CD14-positive monocyte (primary cell): ENCODE data around the gene VGLL2. TPM values are rescaled to one million over a fixed set of nuclear protein-coding genes. Genes with fewer than 3 reads are reported as not detected.

ENCODE experiments used
- DNase-seq, 3 donors: peaks; one replicate each; pipeline ENCODE4 v3.0.0-alpha.2; 2011 to 2022
- H2AFZ ChIP-seq: 2 replicates; pipeline ENCODE4 v1.6.0; 2012; ENCODE audit warnings: mild to moderate bottlenecking, low read depth, low read length, inconsistent platforms; ENCODE audit not compliant: insufficient read depth, poor library complexity, severe bottlenecking
- H3K27ac ChIP-seq, 2 donors: 1 replicate in 1 of 2; 2 replicates in 1 of 2; pipeline ENCODE4 v1.5.1; 2012 to 2013; ENCODE audit warnings: low read length in 2 of 2, control low read depth in 1 of 2, inconsistent platforms in 1 of 2, low read depth in 1 of 2, mild to moderate bottlenecking in 1 of 2
- H3K27me3 ChIP-seq, 2 donors: one replicate each; pipeline versions ENCODE4 v1.6.0 to v1.6.1; 2011 to 2013; ENCODE audit warnings: low read length in 2 of 2; ENCODE audit not compliant: control insufficient read depth in 2 of 2, insufficient read depth in 2 of 2
- H3K36me3 ChIP-seq, 2 donors: replicated peaks in 1 of 2; 1 replicate in 1 of 2; 2 replicates in 1 of 2; pipeline versions ENCODE4 v1.5.1 to v1.6.1; 2012 to 2013; ENCODE audit warnings: low read length in 2 of 2, control low read depth in 1 of 2, inconsistent platforms in 1 of 2, mild to moderate bottlenecking in 1 of 2; ENCODE audit not compliant: insufficient read depth in 2 of 2, control insufficient read depth in 1 of 2
- H3K4me1 ChIP-seq, 2 donors: 1 replicate in 1 of 2; 2 replicates in 1 of 2; pipeline versions ENCODE4 v1.5.1 to v1.6.1; 2012 to 2013; ENCODE audit warnings: low read length in 2 of 2, control low read depth in 1 of 2, inconsistent platforms in 1 of 2, mild to moderate bottlenecking in 1 of 2, moderate library complexity in 1 of 2; ENCODE audit not compliant: insufficient read depth in 2 of 2, control insufficient read depth in 1 of 2
- H3K4me2 ChIP-seq: replicated peaks from 2 replicates; pipeline ENCODE3; 2012; ENCODE audit warnings: low read length, moderate library complexity, mild to moderate bottlenecking; ENCODE audit not compliant: poor library complexity, severe bottlenecking; ENCODE audit errors: extremely low read depth
- H3K4me3 ChIP-seq, 3 experiments: fragments of 200-600 bp in 1 of 3; sonication (generic) in 1 of 3; replicated peaks in 1 of 3; 1 replicate in 2 of 3; 2 replicates in 1 of 3; pipeline ENCODE4 v1.5.1; 2011 to 2013; ENCODE audit warnings: low read length in 3 of 3, mild to moderate bottlenecking in 3 of 3, control low read depth in 2 of 3, low read depth in 2 of 3, inconsistent platforms in 1 of 3, moderate library complexity in 1 of 3
- H3K79me2 ChIP-seq: 2 replicates; pipeline ENCODE4 v1.6.0; 2012; ENCODE audit warnings: mild to moderate bottlenecking, control low read depth, inconsistent platforms, low read length, moderate library complexity; ENCODE audit not compliant: insufficient read depth
- H3K9ac ChIP-seq: 2 replicates; pipeline ENCODE4 v1.6.0; 2017; ENCODE audit warnings: low read length, mild to moderate bottlenecking; ENCODE audit not compliant: insufficient read depth, poor library complexity, severe bottlenecking
- H3K9me3 ChIP-seq, 2 donors: replicated peaks in 1 of 2; 1 replicate in 1 of 2; 2 replicates in 1 of 2; pipeline versions ENCODE4 v1.5.1 to v1.6.1; 2012 to 2013; ENCODE audit warnings: low read length in 2 of 2, control low read depth in 1 of 2; ENCODE audit not compliant: control insufficient read depth in 1 of 2, insufficient read depth in 1 of 2
- H4K20me1 ChIP-seq: 2 replicates; pipeline ENCODE4 v1.6.0; 2012; ENCODE audit warnings: mild to moderate bottlenecking, low read length, control low read depth, moderate library complexity; ENCODE audit not compliant: insufficient read depth
- H3K27ac Mint-ChIP-seq, 7 donors: one replicate each; pipeline ENCODE4 v1.8.0; 2020; ENCODE audit warnings: mild to moderate bottlenecking in 7 of 7, mixed read lengths in 7 of 7, moderate library complexity in 6 of 7, inconsistent platforms in 2 of 7
- H3K27me3 Mint-ChIP-seq, 3 donors: one replicate each; pipeline ENCODE4 v1.8.0; 2021 to 2022; ENCODE audit warnings: low read depth in 3 of 3, mild to moderate bottlenecking in 3 of 3, mixed read lengths in 3 of 3, moderate library complexity in 3 of 3, inconsistent platforms in 1 of 3
- H3K36me3 Mint-ChIP-seq, 2 donors: one replicate each; pipeline ENCODE4 v1.8.0; 2020; ENCODE audit warnings: mixed read lengths in 2 of 2, inconsistent platforms in 1 of 2, mild to moderate bottlenecking in 1 of 2
- H3K4me1 Mint-ChIP-seq: one replicate; pipeline ENCODE4 v1.8.0; 2020; ENCODE audit warnings: mild to moderate bottlenecking, mixed read lengths
- H3K4me3 Mint-ChIP-seq, 2 donors: one replicate each; pipeline ENCODE4 v1.8.0; 2020; ENCODE audit warnings: mild to moderate bottlenecking in 2 of 2, mixed read lengths in 2 of 2, moderate library complexity in 1 of 2
- H3K9me3 Mint-ChIP-seq, 7 donors: one replicate each; pipeline ENCODE4 v1.8.0; 2020 to 2022; ENCODE audit warnings: mixed read lengths in 7 of 7, mild to moderate bottlenecking in 6 of 7, moderate library complexity in 6 of 7, inconsistent platforms in 2 of 7
- WGBS: methylation state at CpG from one replicate; pipeline ENCODE4 v1.1.5; 2013; ENCODE audit warnings: missing lambda C conversion rate; ENCODE audit not compliant: insufficient coverage; 5-methylcytosine and 5-hydroxymethylcytosine counted together
- intact Hi-C, 2 donors: fragments of 100-400 bp; cut with micrococcal nuclease; formaldehyde crosslinking; loops; one replicate each; pipeline versions ENCODE4 v1.15.0 to v1.15.1; 2023
- polyA plus RNA-seq, 3 donors: library from polyadenylated mRNA; depleted of rRNA in 1 of 3; unstranded in 2 of 3; stranded (reverse) in 1 of 3; fragments of 300-500 nt in 2 of 3; fragments of >200 nt in 1 of 3; fragmentation: Illumina TruSeq in 2 of 3; gene quantifications; 1 replicate in 2 of 3; 2 replicates in 1 of 3; pipeline ENCODE4 v1.2.3, GENCODE V29; 2012 to 2021
- TF ChIP-seq, protein P1 (sequence below): fragments of 200-600 bp; IDR thresholded peaks from one replicate; pipeline ENCODE4 v1.8.0; 2022; ENCODE audit warnings: antibody characterized with exemption, mild to moderate bottlenecking

VGLL2 gene
- polyA plus RNA-seq, 3 donors: not detected

DNA sequence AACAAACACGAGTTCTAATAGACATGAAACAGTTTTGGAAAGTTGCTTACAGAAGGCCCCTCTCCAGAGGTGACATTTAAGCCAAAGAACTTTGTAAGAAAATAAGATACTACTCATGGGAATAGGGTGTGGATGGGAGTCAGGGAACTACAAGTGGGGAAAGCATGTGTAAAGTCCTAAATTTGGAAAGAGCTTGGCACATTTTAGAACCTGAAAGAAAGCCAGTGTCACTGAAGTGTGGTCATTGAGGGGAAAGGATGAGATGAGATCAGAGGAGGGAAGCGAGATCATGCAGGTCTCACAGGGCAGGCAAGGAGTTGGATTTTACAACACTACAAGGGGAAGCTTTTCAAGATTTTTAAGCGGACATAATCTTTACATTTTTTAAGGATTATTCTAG lies 38.0 kb downstream of the VGLL2 start:
- H3K79me2 ChIP-seq: no peaks in the 10 kb centered on the region
- H2AFZ ChIP-seq: no peak overlapping the region
- no peaks in the 10 kb centered on the region for H3K36me3 Mint-ChIP-seq
- DNase-seq: no peak
- H3K4me3 Mint-ChIP-seq: no peak overlapping the region
- H3K9me3 Mint-ChIP-seq: peaks cover 0 to 5% (median 0%) of the 10 kb centered on the region in 7 donors
- 83% methylated on average over 1 of the region's 3 CpGs for WGBS
- H3K4me1 ChIP-seq: no peaks in the 10 kb centered on the region
- no peaks in the 10 kb centered on the region for H3K9me3 ChIP-seq
- H3K36me3 ChIP-seq: no peaks in the 10 kb centered on the region
- no peak overlapping the region for H3K4me2 ChIP-seq
- H3K27me3 ChIP-seq: no peaks in the 10 kb centered on the region
- H3K9ac ChIP-seq: no peak overlapping the region
- no peak overlapping the region for H3K27ac ChIP-seq
- H3K4me3 ChIP-seq: no peak overlapping the region
- TF ChIP-seq, protein P1, sequence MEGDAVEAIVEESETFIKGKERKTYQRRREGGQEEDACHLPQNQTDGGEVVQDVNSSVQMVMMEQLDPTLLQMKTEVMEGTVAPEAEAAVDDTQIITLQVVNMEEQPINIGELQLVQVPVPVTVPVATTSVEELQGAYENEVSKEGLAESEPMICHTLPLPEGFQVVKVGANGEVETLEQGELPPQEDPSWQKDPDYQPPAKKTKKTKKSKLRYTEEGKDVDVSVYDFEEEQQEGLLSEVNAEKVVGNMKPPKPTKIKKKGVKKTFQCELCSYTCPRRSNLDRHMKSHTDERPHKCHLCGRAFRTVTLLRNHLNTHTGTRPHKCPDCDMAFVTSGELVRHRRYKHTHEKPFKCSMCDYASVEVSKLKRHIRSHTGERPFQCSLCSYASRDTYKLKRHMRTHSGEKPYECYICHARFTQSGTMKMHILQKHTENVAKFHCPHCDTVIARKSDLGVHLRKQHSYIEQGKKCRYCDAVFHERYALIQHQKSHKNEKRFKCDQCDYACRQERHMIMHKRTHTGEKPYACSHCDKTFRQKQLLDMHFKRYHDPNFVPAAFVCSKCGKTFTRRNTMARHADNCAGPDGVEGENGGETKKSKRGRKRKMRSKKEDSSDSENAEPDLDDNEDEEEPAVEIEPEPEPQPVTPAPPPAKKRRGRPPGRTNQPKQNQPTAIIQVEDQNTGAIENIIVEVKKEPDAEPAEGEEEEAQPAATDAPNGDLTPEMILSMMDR: no peak
- no peaks in the 10 kb centered on the region for H3K27me3 Mint-ChIP-seq
- no peaks in the 10 kb centered on the region for H4K20me1 ChIP-seq
- H3K27ac Mint-ChIP-seq: no peak overlapping the region
- intact Hi-C loops: no loop called here
- H3K4me1 Mint-ChIP-seq: no peaks in the 10 kb centered on the region

DNA sequence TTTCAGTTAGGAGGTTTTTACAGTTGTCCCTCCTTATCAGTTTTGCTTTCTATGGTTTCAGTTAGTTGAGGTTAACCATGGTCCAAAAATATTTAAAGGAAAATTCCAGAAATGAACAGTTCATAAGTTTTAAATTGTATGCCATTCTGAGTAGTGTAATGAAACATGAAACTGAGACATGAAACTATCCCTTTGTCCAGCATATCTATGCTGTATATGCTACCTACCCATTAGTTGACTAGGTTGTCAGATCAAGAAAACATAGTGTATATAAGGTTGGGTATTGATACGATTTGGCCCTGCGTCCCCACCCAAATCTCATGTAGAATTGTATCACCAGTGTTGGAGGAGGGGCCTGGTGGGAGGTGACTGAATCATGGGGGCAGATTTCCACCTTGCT lies 39.1 kb downstream of the VGLL2 start:
- Histone ChIP-seq H3K4me2 (no peak overlapping the region), H3K27me3 (no peaks in the 10 kb centered on the region), H3K36me3 (no peaks in the 10 kb centered on the region), H3K9ac (no peak overlapping the region), H3K79me2 (no peaks in the 10 kb centered on the region), H3K4me3 (no peak overlapping the region), H4K20me1 (no peaks in the 10 kb centered on the region), H3K27ac (no peak overlapping the region), H3K4me1 (no peaks in the 10 kb centered on the region), H3K9me3 (no peaks in the 10 kb centered on the region), H2AFZ (no peak overlapping the region)
- TF ChIP-seq, protein P1: no peak
- intact Hi-C loops: no loop called here
- 100% methylated on average over 2 of the region's 2 CpGs for WGBS
- DNase-seq: no peak
- Mint-ChIP-seq H3K27me3 (no peaks in the 10 kb centered on the region), H3K27ac (no peak overlapping the region), H3K4me1 (no peaks in the 10 kb centered on the region), H3K36me3 (no peaks in the 10 kb centered on the region), H3K9me3 (peaks cover 0 to 5% (median 0%) of the 10 kb centered on the region in 7 donors), H3K4me3 (no peak overlapping the region)
